ENCODE measurements around the gene ZNF674. TPM values are rescaled to one million over a fixed set of nuclear protein-coding genes. Genes with fewer than 3 reads are reported as not detected.

ZNF674 gene
- 1 to 10 TPM; 2.0 to 2.6 TPM for total RNA-seq

- intact Hi-C loops (cut with DNase I, micrococcal nuclease), result loop anchor here (1.0 to 10.0 kb wide), 7 partner anchors 28 to 291 kb away; partner anchors contain the start of gene CHST7 (in 1 of the 2)
- ChIA-PET POLR2A (interaction anchor here (0.6 kb wide), 1 partner anchor 278 kb away, joined by 3 read pairs; no protein-coding TSS in a partner anchor), CTCF (no interaction called here)
- no peaks in the 10 kb centered on the region for H3K9me3 Mint-ChIP-seq (ENCODE audit: low read depth)
- peaks cover 32% of the 10 kb centered on the region for H3K4me1 Mint-ChIP-seq
- H3K4me3 Mint-ChIP-seq, result peak within 1 kb of the TSS; percentile 88
- DNase-seq (peak; percentile 96), ATAC-seq (peak; percentile 88)
- H3K36me3 Mint-ChIP-seq (ENCODE audit: low read depth), result peaks cover 14% of the 10 kb centered on the region
- H3K27ac Mint-ChIP-seq, result peak within 1 kb of the TSS; percentile 94
- no peaks in the 10 kb centered on the region for H3K27me3 Mint-ChIP-seq
Observed at GRCh38 chrX:46545111-46546005, at the start of gene ZNF674. ZNF674 (minus strand) TSS chrX:46545421; CDS start chrX:46542087, 3,334 bp downstream.

- CTCF ChIA-PET, result interaction anchor here (0.7 to 1.0 kb wide), 5 partner anchors 9 to 247 kb away, joined by 3 read pairs; partner anchors contain the start of gene RP2
- no peak for DNase-seq
- no peaks in the 10 kb centered on the region for H3K9me3 Mint-ChIP-seq (ENCODE audit: low read depth)
- intact Hi-C loops (cut with DNase I, micrococcal nuclease), result loop anchor here in 1 of 2 experiments (2.0 to 5.0 kb wide), 2 partner anchors 17 to 37 kb away; partner anchors contain the start of gene CHST7
- peaks cover 40% of the 10 kb centered on the region for H3K4me1 Mint-ChIP-seq
- ATAC-seq, result no peak
- H3K4me3 Mint-ChIP-seq, result no peak overlapping the region
- peaks cover 4% of the 10 kb centered on the region for H3K36me3 Mint-ChIP-seq (ENCODE audit: low read depth)
- POLR2A ChIA-PET, result interaction anchor here (0.6 kb wide), 1 partner anchor 11 kb away, joined by 3 read pairs; no protein-coding TSS in a partner anchor
- no peaks in the 10 kb centered on the region for H3K27me3 Mint-ChIP-seq
- no peak overlapping the region for H3K27ac Mint-ChIP-seq
Observed at GRCh38 chrX:46589977-46590723, 44.9 kb upstream of the ZNF674 start.

GRCh38 chrX:46588263-46588662, 43.0 kb upstream of the ZNF674 start:
- Mint-ChIP-seq H3K4me1 (peaks cover 44% of the 10 kb centered on the region), H3K27ac (peak overlapping the region; percentile 84), H3K36me3 (ENCODE audit: low read depth) (peaks cover 6% of the 10 kb centered on the region), H3K9me3 (ENCODE audit: low read depth) (no peaks in the 10 kb centered on the region), H3K4me3 (peak overlapping the region; percentile 40), H3K27me3 (no peaks in the 10 kb centered on the region)
- ATAC-seq (peak; percentile 51), DNase-seq (peak; percentile 66)
- intact Hi-C loops (cut with DNase I, micrococcal nuclease), result loop anchor here in 1 of 2 experiments (2.0 to 5.0 kb wide), 2 partner anchors 15 to 39 kb away; partner anchors contain the start of gene CHST7
- CTCF ChIA-PET, result interaction anchor here (0.6 to 1.6 kb wide), 2 partner anchors 16 to 140 kb away, joined by 4 to 6 read pairs; no protein-coding TSS in a partner anchor
- POLR2A ChIA-PET, result interaction anchor here (0.6 to 1.2 kb wide), 2 partner anchors 16 to 194 kb away, joined by 5 to 11 read pairs; no protein-coding TSS in a partner anchor

- intact Hi-C loops (cut with DNase I, micrococcal nuclease), result loop anchor here (1.0 to 5.0 kb wide), 5 partner anchors 11 to 42 kb away; partner anchors contain the start of genes CHST7 (in 2 of the 2) and ZNF674 (in 1 of the 2)
- H3K27ac Mint-ChIP-seq, result peak overlapping the region; percentile 84
- peak overlapping the region; percentile 40 for H3K4me3 Mint-ChIP-seq
- H3K4me1 Mint-ChIP-seq, result peaks cover 47% of the 10 kb centered on the region
- peaks cover 6% of the 10 kb centered on the region for H3K36me3 Mint-ChIP-seq (ENCODE audit: low read depth)
- H3K9me3 Mint-ChIP-seq (ENCODE audit: low read depth), result no peaks in the 10 kb centered on the region
- POLR2A ChIA-PET, result interaction anchor here (1.2 kb wide), 1 partner anchor 15 kb away, joined by 5 read pairs; no protein-coding TSS in a partner anchor
- DNase-seq, result no peak
- ATAC-seq, result no peak
- CTCF ChIA-PET, result interaction anchor here (0.7 to 1.6 kb wide), 2 partner anchors 15 to 20 kb away, joined by 4 to 6 read pairs; no protein-coding TSS in a partner anchor
- no peaks in the 10 kb centered on the region for H3K27me3 Mint-ChIP-seq
Observed at GRCh38 chrX:46587753-46588171, 42.5 kb upstream of the ZNF674 start.

- CTCF ChIA-PET, result interaction anchor here (0.7 to 1.6 kb wide), 2 partner anchors 15 to 21 kb away, joined by 4 to 6 read pairs; no protein-coding TSS in a partner anchor
- POLR2A ChIA-PET, result interaction anchor here (1.1 kb wide), 1 partner anchor 182 kb away, joined by 5 read pairs; no protein-coding TSS in a partner anchor
- H3K4me1 Mint-ChIP-seq, result peaks cover 48% of the 10 kb centered on the region
- no peaks in the 10 kb centered on the region for H3K27me3 Mint-ChIP-seq
- DNase-seq, result peak; percentile 46
- H3K36me3 Mint-ChIP-seq (ENCODE audit: low read depth), result peaks cover 5% of the 10 kb centered on the region
- ATAC-seq, result peak; percentile 77
- H3K4me3 Mint-ChIP-seq, result peak overlapping the region; percentile 28
- intact Hi-C loops (cut with DNase I, micrococcal nuclease), result loop anchor here (1.0 to 5.0 kb wide), 5 partner anchors 11 to 42 kb away; partner anchors contain the start of genes CHST7 (in 1 of the 2) and ZNF674 (in 1 of the 2)
- H3K9me3 Mint-ChIP-seq (ENCODE audit: low read depth), result no peaks in the 10 kb centered on the region
- peak overlapping the region; percentile 81 for H3K27ac Mint-ChIP-seq
Observed at GRCh38 chrX:46587158-46587557, 41.9 kb upstream of the ZNF674 start.

- no peak for ATAC-seq
- no peak for DNase-seq
- ChIA-PET POLR2A (no interaction called here), CTCF (no interaction called here)
- Mint-ChIP-seq H3K27me3 (no peaks in the 10 kb centered on the region), H3K4me1 (peaks cover 42% of the 10 kb centered on the region), H3K9me3 (ENCODE audit: low read depth) (no peaks in the 10 kb centered on the region), H3K27ac (no peak overlapping the region), H3K4me3 (no peak overlapping the region), H3K36me3 (ENCODE audit: low read depth) (peaks cover 5% of the 10 kb centered on the region)
- intact Hi-C loops (cut with DNase I, micrococcal nuclease), result loop anchor here in 1 of 2 experiments (5.0 kb wide), 1 partner anchor 43 kb away; no protein-coding TSS in a partner anchor
Observed at GRCh38 chrX:46584736-46585135, 39.5 kb upstream of the ZNF674 start.

GRCh38 chrX:46582966-46583365, 37.7 kb upstream of the ZNF674 start:
- Mint-ChIP-seq H3K9me3 (ENCODE audit: low read depth) (no peaks in the 10 kb centered on the region), H3K27ac (no peak overlapping the region), H3K4me3 (no peak overlapping the region), H3K4me1 (peaks cover 41% of the 10 kb centered on the region), H3K27me3 (no peaks in the 10 kb centered on the region), H3K36me3 (ENCODE audit: low read depth) (peaks cover 11% of the 10 kb centered on the region)
- intact Hi-C loops (cut with DNase I, micrococcal nuclease), result no loop called here
- ChIA-PET POLR2A (interaction anchor here (0.5 kb wide), 1 partner anchor 135 kb away, joined by 4 read pairs; no protein-coding TSS in a partner anchor), CTCF (no interaction called here)
- ATAC-seq, result no peak
- DNase-seq, result no peak

GRCh38 chrX:46582325-46582724, 37.1 kb upstream of the ZNF674 start:
- Mint-ChIP-seq H3K36me3 (ENCODE audit: low read depth) (peaks cover 14% of the 10 kb centered on the region), H3K27me3 (no peaks in the 10 kb centered on the region)

GRCh38 chrX:46580613-46581012, 35.4 kb upstream of the ZNF674 start:
- POLR2A ChIA-PET, result no interaction called here
- CTCF ChIA-PET, result interaction anchor here (0.7 kb wide), 1 partner anchor 217 kb away, joined by 3 read pairs; no protein-coding TSS in a partner anchor

More at GRCh38 chrX:46582325-46582724, 37.1 kb upstream of the ZNF674 start:
- ChIA-PET POLR2A (no interaction called here), CTCF (no interaction called here)
- Mint-ChIP-seq H3K9me3 (ENCODE audit: low read depth) (no peaks in the 10 kb centered on the region), H3K4me1 (peaks cover 41% of the 10 kb centered on the region), H3K27ac (no peak overlapping the region), H3K4me3 (no peak overlapping the region)
- intact Hi-C loops (cut with DNase I, micrococcal nuclease), result no loop called here
- DNase-seq (no peak), ATAC-seq (no peak)

GRCh38 chrX:46579250-46579649, 34.0 kb upstream of the ZNF674 start:
- H3K4me1 Mint-ChIP-seq, result peaks cover 41% of the 10 kb centered on the region
- no peak overlapping the region for H3K4me3 Mint-ChIP-seq
- H3K9me3 Mint-ChIP-seq (ENCODE audit: low read depth), result no peaks in the 10 kb centered on the region
- intact Hi-C loops (cut with DNase I, micrococcal nuclease), result loop anchor here in 1 of 2 experiments (10.0 kb wide), 1 partner anchor 814 kb away; no protein-coding TSS in a partner anchor
- no peak for DNase-seq
- ChIA-PET POLR2A (interaction anchor here (0.6 kb wide), 2 partner anchors 11 to 14 kb away, joined by 3 to 4 read pairs; no protein-coding TSS in a partner anchor), CTCF (interaction anchor here (0.6 kb wide), 1 partner anchor 222 kb away, joined by 3 read pairs; no protein-coding TSS in a partner anchor)
- peaks cover 12% of the 10 kb centered on the region for H3K36me3 Mint-ChIP-seq (ENCODE audit: low read depth)
- no peaks in the 10 kb centered on the region for H3K27me3 Mint-ChIP-seq
- H3K27ac Mint-ChIP-seq, result no peak overlapping the region
- no peak for ATAC-seq

More at GRCh38 chrX:46580613-46581012, 35.4 kb upstream of the ZNF674 start:
- no peak for DNase-seq
- Mint-ChIP-seq H3K9me3 (ENCODE audit: low read depth) (no peaks in the 10 kb centered on the region), H3K36me3 (ENCODE audit: low read depth) (peaks cover 12% of the 10 kb centered on the region), H3K4me1 (peaks cover 43% of the 10 kb centered on the region), H3K27me3 (no peaks in the 10 kb centered on the region), H3K4me3 (no peak overlapping the region), H3K27ac (no peak overlapping the region)
- ATAC-seq, result no peak
- intact Hi-C loops (cut with DNase I, micrococcal nuclease), result no loop called here

All from activated CD4-positive, alpha-beta T cell treated with anti-CD3 and anti-CD28 coated beads for 36 hours (primary cell).